C4-2B (cell line): ENCODE measurements around the gene SAC3D1.

ENCODE experiments used
- ZFX ChIP-seq: fragments of 450-650 bp; IDR thresholded peaks from 2 replicates; pipeline ENCODE4 v1.6.1; 2017
- TF ChIP-seq, protein P1 (sequence below): fragments of 450-650 bp; conservative IDR thresholded peaks from 2 replicates; pipeline ENCODE4 v1.5.1; 2017; ENCODE audit warnings: mild to moderate bottlenecking

DNA sequence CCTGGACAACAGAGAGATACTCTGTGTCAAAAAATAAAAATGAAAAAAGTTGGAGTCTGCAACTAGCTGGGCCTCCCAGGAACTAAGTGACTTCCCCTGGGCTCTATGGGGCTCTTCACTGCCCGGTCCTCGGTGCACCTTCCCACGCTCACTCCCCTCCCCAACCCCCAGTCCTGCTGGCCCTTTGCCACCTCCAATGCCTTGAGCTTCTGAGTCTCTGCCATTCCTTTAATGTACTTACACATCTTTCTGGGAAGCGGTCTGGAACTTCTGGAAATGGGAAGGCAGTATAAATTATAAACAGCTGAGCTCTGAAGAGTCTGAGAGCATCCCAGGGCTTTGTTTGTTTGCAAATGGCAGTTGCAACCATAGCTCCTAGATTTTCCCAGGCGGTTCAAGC lies 38.3 kb upstream of the SAC3D1 start:
- TF ChIP-seq, protein P1, sequence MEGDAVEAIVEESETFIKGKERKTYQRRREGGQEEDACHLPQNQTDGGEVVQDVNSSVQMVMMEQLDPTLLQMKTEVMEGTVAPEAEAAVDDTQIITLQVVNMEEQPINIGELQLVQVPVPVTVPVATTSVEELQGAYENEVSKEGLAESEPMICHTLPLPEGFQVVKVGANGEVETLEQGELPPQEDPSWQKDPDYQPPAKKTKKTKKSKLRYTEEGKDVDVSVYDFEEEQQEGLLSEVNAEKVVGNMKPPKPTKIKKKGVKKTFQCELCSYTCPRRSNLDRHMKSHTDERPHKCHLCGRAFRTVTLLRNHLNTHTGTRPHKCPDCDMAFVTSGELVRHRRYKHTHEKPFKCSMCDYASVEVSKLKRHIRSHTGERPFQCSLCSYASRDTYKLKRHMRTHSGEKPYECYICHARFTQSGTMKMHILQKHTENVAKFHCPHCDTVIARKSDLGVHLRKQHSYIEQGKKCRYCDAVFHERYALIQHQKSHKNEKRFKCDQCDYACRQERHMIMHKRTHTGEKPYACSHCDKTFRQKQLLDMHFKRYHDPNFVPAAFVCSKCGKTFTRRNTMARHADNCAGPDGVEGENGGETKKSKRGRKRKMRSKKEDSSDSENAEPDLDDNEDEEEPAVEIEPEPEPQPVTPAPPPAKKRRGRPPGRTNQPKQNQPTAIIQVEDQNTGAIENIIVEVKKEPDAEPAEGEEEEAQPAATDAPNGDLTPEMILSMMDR, result no peak
- no peak for TF ChIP-seq ZFX
